GM21423 (cell line): ENCODE measurements around the gene AGBL1.
"Not testable (repeated sequence)": the region's sequence is repeated elsewhere in the genome, so short reads cannot be mapped to it uniquely, and the experiment has no call there.

ENCODE experiments used
- ATAC-seq: cut with Tn5 transposase; IDR thresholded peaks from one replicate; pipeline ENCODE4 v1.9.1; 2021; ENCODE audit warnings: mild to moderate bottlenecking, moderate library complexity; ENCODE audit not compliant: unreplicated experiment

Gene AGBL1

DNA sequence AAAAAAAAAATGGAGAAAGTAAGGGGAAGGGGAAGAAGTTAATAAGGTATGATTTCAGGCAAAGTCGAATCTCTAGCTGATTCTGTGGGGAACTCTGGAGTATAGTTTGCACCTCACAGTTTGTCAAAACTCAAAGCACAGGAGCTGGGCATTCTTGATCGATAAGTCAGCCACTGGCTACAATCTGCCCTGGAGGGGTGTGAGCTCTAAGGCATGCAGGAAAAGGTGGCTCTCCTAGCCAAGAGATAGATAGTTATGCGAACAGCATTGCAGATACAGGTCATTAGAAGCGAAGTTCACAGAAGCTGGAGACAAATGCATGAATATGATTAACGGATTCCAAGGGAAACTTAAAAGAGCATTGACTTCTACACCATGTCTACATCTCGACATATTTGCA is 952.6 kb downstream of the AGBL1 start:
- no peak for ATAC-seq

DNA sequence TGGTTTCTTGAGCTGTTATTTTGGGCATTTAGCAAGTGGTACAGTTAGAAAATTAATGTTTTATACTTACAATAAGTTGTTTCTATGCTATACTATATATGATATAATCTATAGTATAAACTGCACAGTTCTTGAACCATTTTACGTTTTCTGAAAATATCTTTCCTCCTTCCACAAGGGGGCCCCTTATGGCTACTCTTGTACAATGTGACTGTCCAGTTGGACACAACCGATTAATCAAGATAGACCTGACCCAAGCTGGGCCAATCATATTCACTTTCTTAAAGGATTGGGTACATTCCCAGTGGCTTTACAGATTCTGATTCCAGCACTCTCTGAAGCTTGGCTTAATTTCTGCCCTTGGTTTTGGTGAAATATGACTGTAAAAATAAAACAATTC is 953.4 kb downstream of the AGBL1 start:
- ATAC-seq: no peak

DNA sequence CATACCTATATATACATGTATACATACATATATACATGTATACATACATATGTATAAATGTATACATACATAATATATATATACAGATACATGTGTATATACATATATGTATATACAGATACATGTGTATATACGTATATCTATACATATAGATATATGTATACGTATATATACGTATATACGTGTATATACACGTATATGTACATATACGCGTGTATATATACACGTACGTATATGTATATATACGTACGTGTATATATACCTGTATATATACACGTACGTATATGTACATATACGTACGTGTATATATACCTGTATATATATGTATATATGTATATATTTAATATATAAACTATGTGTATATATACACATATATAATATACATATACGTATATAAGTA is 955.2 kb downstream of the AGBL1 start:
- ATAC-seq: no peak

DNA sequence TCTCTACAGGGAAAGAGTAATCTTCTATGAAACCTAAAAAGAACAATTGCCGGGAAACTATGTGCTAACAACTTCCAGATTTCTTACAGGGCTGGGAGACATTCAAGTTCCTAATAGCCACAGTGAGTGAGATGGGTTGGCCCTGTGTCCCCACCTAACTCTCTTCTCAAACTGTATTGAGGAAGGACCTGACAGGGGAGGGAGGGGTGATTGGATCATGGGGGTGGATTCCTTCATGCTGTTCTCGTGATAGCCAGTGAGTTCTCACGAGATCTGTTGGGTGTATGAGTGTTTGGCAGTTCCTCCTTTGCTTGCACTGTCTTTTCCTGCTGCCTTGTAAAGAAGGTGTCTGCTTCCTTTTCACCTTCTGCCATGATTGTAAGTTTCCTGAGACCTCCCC is 958.7 kb downstream of the AGBL1 start:
- ATAC-seq: no peak

DNA sequence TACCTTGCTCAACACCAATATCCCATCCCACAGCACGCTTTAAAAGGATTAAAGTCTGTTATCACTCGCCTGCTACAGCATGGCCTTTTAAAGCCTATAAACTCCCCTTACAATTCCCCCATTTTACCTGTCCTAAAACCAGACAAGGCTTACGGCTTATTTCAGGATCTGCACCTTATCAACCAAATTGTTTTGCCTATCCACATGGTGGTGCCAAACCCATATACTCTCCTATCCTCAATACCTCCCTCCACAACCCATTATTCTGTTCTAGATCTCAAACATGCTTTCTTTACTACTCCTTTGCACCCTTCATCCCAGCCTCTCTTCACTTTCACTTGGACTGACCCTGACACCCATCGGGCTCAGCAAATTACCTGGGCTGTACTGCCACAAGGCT is 962.9 kb downstream of the AGBL1 start:
- ATAC-seq: not testable (repeated sequence)

DNA sequence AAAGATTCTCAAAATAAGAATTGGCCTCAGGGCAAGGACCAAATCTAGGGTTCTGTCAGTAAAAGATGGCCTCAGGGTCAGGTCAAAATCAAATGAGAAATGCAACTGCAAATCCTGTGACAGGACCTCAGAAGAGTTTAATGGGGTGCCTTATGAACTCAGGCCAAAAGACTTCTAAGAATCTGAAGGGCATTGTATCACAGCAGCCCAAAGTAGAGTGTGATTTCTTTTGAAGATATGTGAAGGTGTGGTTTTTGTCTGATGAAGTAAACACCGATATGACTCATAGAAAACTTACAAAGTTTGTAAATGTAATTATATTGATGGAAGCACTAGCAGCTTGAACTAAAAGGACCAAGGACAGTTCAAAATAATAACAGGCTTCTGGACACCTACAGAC is 966.1 kb downstream of the AGBL1 start:
- no peak for ATAC-seq

DNA sequence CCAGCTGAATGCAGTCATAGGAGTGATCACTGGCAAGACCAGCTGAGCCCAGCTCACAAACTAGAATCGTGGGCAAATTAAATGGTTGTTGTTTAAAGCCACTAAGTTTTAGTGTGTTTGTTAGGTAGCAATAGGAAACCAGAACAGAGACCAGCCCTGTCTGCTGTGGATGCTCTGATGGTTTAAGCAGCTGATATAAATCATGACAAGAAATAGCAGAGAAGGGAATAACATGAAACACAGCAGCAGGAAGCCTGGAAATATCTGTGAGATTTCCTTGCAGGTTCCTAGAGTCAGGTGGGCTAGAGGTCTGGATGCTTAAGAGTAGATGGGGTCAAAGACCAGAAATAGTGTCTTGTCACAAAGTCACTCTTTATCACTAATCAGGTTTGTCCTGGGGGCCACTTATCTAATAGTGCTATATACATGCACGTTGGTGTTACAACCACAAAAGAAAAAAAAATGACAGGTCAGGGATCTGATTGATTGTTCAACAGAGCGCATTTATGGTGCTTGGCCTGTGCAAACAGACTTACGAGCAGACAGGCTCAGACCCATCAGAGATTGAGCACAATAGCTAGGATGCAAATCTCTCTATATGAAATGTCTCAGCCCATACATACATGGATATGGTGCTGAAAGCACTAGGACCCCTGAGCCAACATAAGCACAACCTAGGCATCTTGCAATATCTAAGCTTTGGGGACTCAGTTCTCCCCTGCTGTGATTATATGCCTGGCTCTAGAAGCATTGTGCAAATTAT is 967.7 kb downstream of the AGBL1 start:
- no peak for ATAC-seq
